H9 (cell line): ENCODE results near the gene MYRF. TPM values are rescaled to one million over a fixed set of nuclear protein-coding genes. Genes with fewer than 3 reads are reported as not detected.

Experiments used
- DNase-seq: peaks from one replicate; pipeline ENCODE4 v3.0.0-alpha.2; 2017
- H2AFZ ChIP-seq: one replicate; pipeline ENCODE4 v1.6.1; 2013; ENCODE audit warnings: mild to moderate bottlenecking, low read length, control low read depth, moderate library complexity
- H2AK5ac ChIP-seq: 2 replicates; pipeline ENCODE4 v1.6.1; 2013; ENCODE audit warnings: low read length, control low read depth, mixed read lengths; ENCODE audit not compliant: insufficient read length
- H2BK120ac ChIP-seq: one replicate; pipeline ENCODE4 v1.6.1; 2013; ENCODE audit warnings: low read depth, mild to moderate bottlenecking, low read length, control low read depth, inconsistent platforms; ENCODE audit not compliant: poor library complexity, severe bottlenecking
- H2BK12ac ChIP-seq: 2 replicates; pipeline ENCODE4 v1.6.1; 2013; ENCODE audit warnings: low read length, control low read depth, mixed read lengths, low read depth; ENCODE audit not compliant: insufficient read length
- H2BK15ac ChIP-seq: 2 replicates; pipeline ENCODE4 v1.6.1; 2013; ENCODE audit warnings: low read depth, low read length, control low read depth
- H2BK20ac ChIP-seq: one replicate; pipeline ENCODE4 v1.6.1; 2013; ENCODE audit warnings: low read depth, mild to moderate bottlenecking, low read length, control low read depth, inconsistent platforms; ENCODE audit not compliant: poor library complexity, severe bottlenecking
- H2BK5ac ChIP-seq: 2 replicates; pipeline ENCODE4 v1.6.1; 2013; ENCODE audit warnings: low read length, control low read depth, mixed read lengths; ENCODE audit not compliant: insufficient read length
- H3K14ac ChIP-seq: 2 replicates; pipeline ENCODE4 v1.6.1; 2013; ENCODE audit warnings: low read length, control low read depth; ENCODE audit not compliant: insufficient read depth
- H3K18ac ChIP-seq: 2 replicates; pipeline ENCODE4 v1.6.1; 2013; ENCODE audit warnings: low read depth, mild to moderate bottlenecking, mixed read lengths, low read length, control low read depth; ENCODE audit not compliant: insufficient read length
- H3K23ac ChIP-seq: 2 replicates; pipeline ENCODE4 v1.6.1; 2013; ENCODE audit warnings: low read length, control low read depth, mixed read lengths, low read depth; ENCODE audit not compliant: insufficient read length
- H3K23me2 ChIP-seq: 2 replicates; pipeline ENCODE4 v1.6.1; 2013; ENCODE audit warnings: low read depth, mild to moderate bottlenecking, mixed read lengths, low read length, control low read depth; ENCODE audit not compliant: insufficient read length, poor library complexity, severe bottlenecking
- H3K27ac ChIP-seq: 2 replicates; pipeline ENCODE4 v1.5.1; 2013; ENCODE audit warnings: low read length, control low read depth, mixed read lengths, low read depth; ENCODE audit not compliant: insufficient read length
- H3K27me3 ChIP-seq: 2 replicates; pipeline ENCODE4 v1.6.1; 2013; ENCODE audit warnings: low read length, control low read depth, inconsistent platforms; ENCODE audit not compliant: insufficient read depth
- H3K4ac ChIP-seq: 2 replicates; pipeline ENCODE4 v1.6.1; 2013; ENCODE audit warnings: low read depth, mild to moderate bottlenecking, control low read depth, inconsistent platforms, low read length, moderate library complexity
- H3K4me1 ChIP-seq: 2 replicates; pipeline ENCODE4 v1.6.1; 2013; ENCODE audit warnings: low read length, control low read depth, inconsistent platforms; ENCODE audit not compliant: insufficient read depth
- H3K4me2 ChIP-seq: 2 replicates; pipeline ENCODE4 v1.6.1; 2013; ENCODE audit warnings: low read length, control low read depth, mixed read lengths; ENCODE audit not compliant: insufficient read length, insufficient read depth
- H3K56ac ChIP-seq: 2 replicates; pipeline ENCODE4 v1.6.1; 2013; ENCODE audit warnings: low read depth, mild to moderate bottlenecking, mixed read lengths, low read length, control low read depth; ENCODE audit not compliant: insufficient read length
- H3K79me1 ChIP-seq: 2 replicates; pipeline ENCODE4 v1.6.1; 2013; ENCODE audit warnings: low read depth, mild to moderate bottlenecking, moderate library complexity, low read length, control low read depth, inconsistent platforms; ENCODE audit not compliant: insufficient read depth, poor library complexity, severe bottlenecking
- H3K79me2 ChIP-seq: 2 replicates; pipeline ENCODE4 v1.6.1; 2013; ENCODE audit warnings: low read length, control low read depth, inconsistent platforms; ENCODE audit not compliant: insufficient read depth
- H3K9ac ChIP-seq: 2 replicates; pipeline ENCODE4 v1.6.1; 2013; ENCODE audit warnings: low read length, control low read depth, mixed read lengths; ENCODE audit not compliant: insufficient read length; ENCODE audit errors: extremely low read depth
- H3K9me3 ChIP-seq: one replicate; pipeline ENCODE4 v1.6.1; 2013; ENCODE audit warnings: low read depth, low read length, inconsistent platforms; ENCODE audit not compliant: control insufficient read depth
- H3T11ph ChIP-seq: one replicate; pipeline ENCODE4 v1.6.1; 2013; ENCODE audit warnings: mild to moderate bottlenecking, low read length, control low read depth, inconsistent platforms
- H4K20me1 ChIP-seq: one replicate; pipeline ENCODE4 v1.6.1; 2013; ENCODE audit not compliant: control insufficient read depth, insufficient read length, insufficient read depth
- H4K5ac ChIP-seq: 2 replicates; pipeline ENCODE4 v1.6.1; 2013; ENCODE audit warnings: low read depth, mild to moderate bottlenecking, mixed read lengths, low read length, control low read depth; ENCODE audit not compliant: insufficient read length
- H4K8ac ChIP-seq: replicated peaks from 2 replicates; pipeline ENCODE4 v1.6.1; 2013; ENCODE audit warnings: low read length, control low read depth, mixed read lengths, low read depth; ENCODE audit not compliant: insufficient read length
- H4K91ac ChIP-seq: 2 replicates; pipeline ENCODE4 v1.6.1; 2013; ENCODE audit warnings: low read depth, mild to moderate bottlenecking, moderate library complexity, mixed read lengths, low read length, control low read depth; ENCODE audit not compliant: insufficient read length
- H3K27ac Mint-ChIP-seq, 3 experiments: 2 replicates in 2 of 3; 3 replicates in 1 of 3; pipeline ENCODE4 v1.8.0; 2020 to 2021; ENCODE audit warnings: mixed read lengths in 3 of 3, mild to moderate bottlenecking in 1 of 3, moderate library complexity in 1 of 3
- H3K27me3 Mint-ChIP-seq: 2 replicates; pipeline ENCODE4 v1.8.0; 2021; ENCODE audit warnings: low read depth, mild to moderate bottlenecking, moderate library complexity, mixed read lengths
- H3K36me3 Mint-ChIP-seq, 3 experiments: 2 replicates in 2 of 3; 3 replicates in 1 of 3; pipeline ENCODE4 v1.8.0; 2020 to 2021; ENCODE audit warnings: low read depth in 3 of 3, mixed read lengths in 3 of 3; ENCODE audit not compliant: insufficient read depth in 1 of 3
- H3K4me1 Mint-ChIP-seq, 2 experiments: 2 replicates each; pipeline ENCODE4 v1.8.0; 2020; ENCODE audit warnings: mixed read lengths in 2 of 2
- H3K4me3 Mint-ChIP-seq, 2 experiments: 2 replicates in 1 of 2; 3 replicates in 1 of 2; pipeline ENCODE4 v1.8.0; 2020 to 2021; ENCODE audit warnings: mild to moderate bottlenecking in 2 of 2, mixed read lengths in 2 of 2, moderate library complexity in 1 of 2
- H3K9me3 Mint-ChIP-seq, 2 experiments: 2 replicates in 1 of 2; 3 replicates in 1 of 2; pipeline ENCODE4 v1.8.0; 2020; ENCODE audit warnings: mild to moderate bottlenecking in 2 of 2, mixed read lengths in 2 of 2, moderate library complexity in 1 of 2
- WGBS: extraction: QIAGEN DNeasy Blood & Tissue Kit; methylation state at CpG from one replicate; pipeline ENCODE4 v1.1.7; 2013; ENCODE audit warnings: missing lambda C conversion rate, low lambda C conversion rate, mixed read lengths; ENCODE audit not compliant: insufficient read length; ENCODE audit errors: extremely low coverage; 5-methylcytosine and 5-hydroxymethylcytosine counted together
- total RNA-seq: library from RNA; stranded (reverse); gene quantifications from 2 replicates; pipeline ENCODE4 v1.2.1, GENCODE V29; 2021
- TF ChIP-seq, protein P1 (sequence below): fragments of 200-600 bp; sonication (generic); conservative IDR thresholded peaks from 3 replicates; pipeline ENCODE4 v1.8.0; 2021; ENCODE audit warnings: antibody characterized with exemption, mild to moderate bottlenecking

The MYRF gene
- total RNA-seq, 1 experiment from 2014 or later = 13.9 TPM

DNA sequence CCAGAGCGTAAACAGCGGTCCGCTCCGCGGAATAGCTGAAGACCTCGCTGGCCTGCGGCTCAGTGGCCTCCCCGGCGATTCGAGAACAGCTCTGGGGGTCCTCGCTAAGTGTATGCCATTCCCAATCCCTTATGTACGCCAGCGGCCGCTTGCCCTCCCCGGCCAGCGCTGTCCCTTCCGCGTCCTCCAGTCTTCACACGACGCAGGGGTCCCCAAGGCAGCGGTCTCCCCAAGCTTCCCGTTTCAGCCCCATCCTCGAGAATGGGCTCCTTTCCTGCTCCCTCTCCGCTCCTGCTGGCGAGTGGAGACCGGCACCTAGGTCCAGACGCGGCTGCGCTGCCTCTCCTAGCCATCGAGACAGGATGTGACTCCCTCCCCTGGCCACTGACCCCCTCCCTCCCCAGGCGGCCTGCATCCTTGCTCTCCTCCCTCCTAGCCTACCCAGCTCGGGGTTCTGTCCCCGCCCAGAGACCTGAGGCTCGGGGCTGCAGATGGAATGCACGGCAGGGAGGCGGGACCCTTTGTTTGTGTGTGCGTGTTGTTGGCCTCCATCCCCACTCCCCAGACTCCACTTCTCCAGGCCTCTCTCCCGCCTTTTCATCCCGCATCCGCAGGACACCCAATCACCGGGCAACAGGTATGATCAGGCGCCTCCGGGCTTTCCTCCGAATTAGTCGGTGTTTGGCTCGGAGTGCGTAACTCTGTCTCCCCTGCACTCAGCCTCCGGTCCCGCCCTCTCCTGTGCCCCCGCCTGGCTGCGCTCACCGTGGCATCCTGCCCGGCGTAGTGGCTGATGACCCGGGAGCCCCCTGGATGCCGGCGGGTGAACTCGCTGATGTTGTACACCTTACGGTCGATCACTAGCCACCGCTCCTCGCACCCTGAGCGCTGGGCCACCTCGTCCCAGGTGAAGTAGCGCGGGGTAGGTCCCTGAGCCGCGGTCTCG lies 63.6 kb downstream of the MYRF start:
- H3K27me3 Mint-ChIP-seq = no peaks in the 10 kb centered on the region
- Histone ChIP-seq H3K27me3 (no peaks in the 10 kb centered on the region), H3K4me1 (peaks cover 8% of the 10 kb centered on the region), H4K91ac (no peak overlapping the region), H2BK120ac (no peak overlapping the region), H3K18ac (peak overlapping the region; percentile 92), H2BK12ac (no peak overlapping the region), H3K27ac (peak overlapping the region; percentile 13), H2BK5ac (peak overlapping the region; percentile 33), H3T11ph (no peak overlapping the region), H4K20me1 (no peaks in the 10 kb centered on the region), H2AFZ (no peak overlapping the region), H3K14ac (peak overlapping the region; percentile 88), H3K4me2 (peak overlapping the region; percentile 41), H3K79me2 (peaks cover 5% of the 10 kb centered on the region; the same call in 1 of the 2 replicates), H3K23ac (no peak overlapping the region), H4K5ac (no peak overlapping the region), H2BK20ac (no peak overlapping the region), H2AK5ac (no peak overlapping the region), H3K56ac (no peak overlapping the region), H3K23me2 (peaks cover 6% of the 10 kb centered on the region), H3K9me3 (no peaks in the 10 kb centered on the region), H3K9ac (peak overlapping the region; percentile 89), H2BK15ac (no peak overlapping the region), H3K79me1 (no peaks in the 10 kb centered on the region), H3K4ac (no peak overlapping the region; the same call in 1 of the 2 replicates), H4K8ac (no peak overlapping the region)
- peaks cover 0 to 2% of the 10 kb centered on the region in 2 experiments; a peak in 2 of 5 replicates for H3K9me3 Mint-ChIP-seq
- no CpG with 5 or more reads among the region's 69 CpGs for WGBS
- H3K4me3 Mint-ChIP-seq = peak overlapping the region; percentile 94 to 99
- DNase-seq = peak; percentile 84
- H3K36me3 Mint-ChIP-seq = peaks cover 31 to 37% (median 34%) of the 10 kb centered on the region in 3 experiments; a peak in 6 of 7 replicates
- peaks cover 19 to 22% of the 10 kb centered on the region in 2 experiments for H3K4me1 Mint-ChIP-seq
- TF ChIP-seq, protein P1, sequence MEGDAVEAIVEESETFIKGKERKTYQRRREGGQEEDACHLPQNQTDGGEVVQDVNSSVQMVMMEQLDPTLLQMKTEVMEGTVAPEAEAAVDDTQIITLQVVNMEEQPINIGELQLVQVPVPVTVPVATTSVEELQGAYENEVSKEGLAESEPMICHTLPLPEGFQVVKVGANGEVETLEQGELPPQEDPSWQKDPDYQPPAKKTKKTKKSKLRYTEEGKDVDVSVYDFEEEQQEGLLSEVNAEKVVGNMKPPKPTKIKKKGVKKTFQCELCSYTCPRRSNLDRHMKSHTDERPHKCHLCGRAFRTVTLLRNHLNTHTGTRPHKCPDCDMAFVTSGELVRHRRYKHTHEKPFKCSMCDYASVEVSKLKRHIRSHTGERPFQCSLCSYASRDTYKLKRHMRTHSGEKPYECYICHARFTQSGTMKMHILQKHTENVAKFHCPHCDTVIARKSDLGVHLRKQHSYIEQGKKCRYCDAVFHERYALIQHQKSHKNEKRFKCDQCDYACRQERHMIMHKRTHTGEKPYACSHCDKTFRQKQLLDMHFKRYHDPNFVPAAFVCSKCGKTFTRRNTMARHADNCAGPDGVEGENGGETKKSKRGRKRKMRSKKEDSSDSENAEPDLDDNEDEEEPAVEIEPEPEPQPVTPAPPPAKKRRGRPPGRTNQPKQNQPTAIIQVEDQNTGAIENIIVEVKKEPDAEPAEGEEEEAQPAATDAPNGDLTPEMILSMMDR = no peak
- H3K27ac Mint-ChIP-seq = peak overlapping the region; percentile 100
